ENCODE data around the gene PTPN18. TPM values are rescaled to one million over a fixed set of nuclear protein-coding genes. Genes with fewer than 3 reads are reported as not detected.
A peak's percentile ranks its signal among the peaks of the same experiment; 100 is the strongest.

The PTPN18 gene
- total RNA-seq, 1 experiment from 2014 or later = 16.3 TPM

GRCh38 chr2:130355172-130355577 lies 681 bp upstream of the PTPN18 start:
- Mint-ChIP-seq H3K27ac (no peak overlapping the region), H3K4me3 (peak overlapping the region; percentile 71 to 85), H3K4me1 (peaks cover 17% of the 10 kb centered on the region in 2 experiments), H3K36me3 (ENCODE audit: insufficient read depth in 1 of 3, low read depth in 3 of 3) (peaks cover 0 to 3% (median 3%) of the 10 kb centered on the region in 3 experiments; a peak in 5 of 7 replicates), H3K27me3 (ENCODE audit: low read depth) (peaks cover 34% of the 10 kb centered on the region), H3K9me3 (no peaks in the 10 kb centered on the region; a peak in 2 of 5 replicates)
- Histone ChIP-seq H3K23ac (ENCODE audit: insufficient read length, low read depth, low read length) (no peak overlapping the region), H3K18ac (ENCODE audit: insufficient read length, low read depth, low read length) (no peak overlapping the region), H3K14ac (ENCODE audit: insufficient read depth, low read length) (no peak overlapping the region), H3K27ac (ENCODE audit: insufficient read length, low read depth, low read length) (no peak overlapping the region), H2BK20ac (ENCODE audit: low read depth, low read length, poor library complexity, severe bottlenecking) (no peak overlapping the region), H3K4me1 (ENCODE audit: insufficient read depth, low read length) (no peaks in the 10 kb centered on the region), H2AFZ (ENCODE audit: low read length) (no peak overlapping the region), H2BK120ac (ENCODE audit: low read depth, low read length, poor library complexity, severe bottlenecking) (no peak overlapping the region), H3K23me2 (ENCODE audit: insufficient read length, low read depth, low read length, poor library complexity, severe bottlenecking) (no peaks in the 10 kb centered on the region), H2AK5ac (ENCODE audit: insufficient read length, low read length) (no peak overlapping the region), H3K56ac (ENCODE audit: insufficient read length, low read depth, low read length) (no peak overlapping the region), H4K5ac (ENCODE audit: insufficient read length, low read depth, low read length) (no peak overlapping the region), H4K20me1 (ENCODE audit: control insufficient read depth, insufficient read depth, insufficient read length) (no peaks in the 10 kb centered on the region), H3K9me3 (ENCODE audit: control insufficient read depth, low read depth, low read length) (no peaks in the 10 kb centered on the region), H4K8ac (replicated peaks; ENCODE audit: insufficient read length, low read depth, low read length) (no peak overlapping the region), H3T11ph (ENCODE audit: low read length) (no peak overlapping the region), H3K9ac (ENCODE audit: extremely low read depth, insufficient read length, low read length) (no peak overlapping the region), H2BK12ac (ENCODE audit: insufficient read length, low read depth, low read length) (no peak overlapping the region), H3K79me1 (ENCODE audit: insufficient read depth, low read depth, low read length, poor library complexity, severe bottlenecking) (no peaks in the 10 kb centered on the region), H3K79me2 (ENCODE audit: insufficient read depth, low read length) (no peaks in the 10 kb centered on the region), H4K91ac (ENCODE audit: insufficient read length, low read depth, low read length) (no peak overlapping the region), H2BK5ac (ENCODE audit: insufficient read length, low read length) (no peak overlapping the region), H2BK15ac (ENCODE audit: low read depth, low read length) (no peak overlapping the region), H3K4me2 (ENCODE audit: insufficient read depth, insufficient read length, low read length) (peak overlapping the region; percentile 25), H3K27me3 (ENCODE audit: insufficient read depth, low read length) (peaks cover 5% of the 10 kb centered on the region; the same call in 1 of the 2 replicates), H3K4ac (ENCODE audit: low read depth, low read length) (no peak overlapping the region)
- no peak for TF ChIP-seq CTCF (conservative IDR thresholded peaks at IDR 0.05)
- no CpG with 5 or more reads among the region's 21 CpGs for WGBS (ENCODE audit: extremely low coverage, insufficient read length, low lambda C conversion rate)
- no peak for DNase-seq
